OCI-LY3 (cell line): ENCODE data around the gene NKAIN2.

Source experiments
- CTCF ChIP-seq: fragments of 200-600, 300-600 bp; sonication (generic); IDR thresholded peaks from 2 replicates; pipeline ENCODE4 v1.5.1; 2014; ENCODE audit warnings: antibody characterized with exemption, low read length, low read depth
- EZH2phosphoT487 ChIP-seq: fragments of 200-600 bp; shearing (Covaris generic); IDR thresholded peaks from 2 replicates; pipeline ENCODE4 v1.6.1; 2018; ENCODE audit warnings: antibody characterized with exemption, mixed run types, low read depth

DNA sequence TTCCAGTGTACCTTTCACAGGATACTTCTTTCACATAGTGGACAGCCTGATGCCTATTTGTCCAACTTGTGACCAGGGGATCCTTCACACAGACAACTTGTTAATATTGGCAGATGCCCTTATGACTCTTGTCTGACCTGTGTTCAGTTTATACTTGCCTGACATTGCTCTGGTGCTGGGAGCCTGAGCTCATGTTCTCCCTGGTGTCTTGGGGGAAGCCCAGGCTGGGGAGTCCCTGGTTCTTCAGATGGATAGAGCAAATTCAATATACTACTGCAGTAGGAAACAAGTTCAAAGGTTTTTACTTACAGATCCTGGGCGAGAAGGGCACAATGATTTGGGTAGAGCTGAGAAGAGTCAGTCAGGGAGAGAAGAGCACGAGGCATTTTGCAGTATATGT, 76.1 kb downstream of the NKAIN2 start:
- no peak for TF ChIP-seq CTCF
- TF ChIP-seq EZH2phosphoT487: no peak
